OCI-LY3 (cell line): ENCODE results near the gene SIDT2.

Experiments used
- EZH2phosphoT487 ChIP-seq: fragments of 200-600 bp; shearing (Covaris generic); IDR thresholded peaks from 2 replicates; pipeline ENCODE4 v1.6.1; 2018; ENCODE audit warnings: antibody characterized with exemption, mixed run types, low read depth
- TF ChIP-seq, protein P1 (sequence below): fragments of 200-600, 300-600 bp; sonication (generic); IDR thresholded peaks from 2 replicates; pipeline ENCODE4 v1.5.1; 2014; ENCODE audit warnings: antibody characterized with exemption, low read length, low read depth

DNA sequence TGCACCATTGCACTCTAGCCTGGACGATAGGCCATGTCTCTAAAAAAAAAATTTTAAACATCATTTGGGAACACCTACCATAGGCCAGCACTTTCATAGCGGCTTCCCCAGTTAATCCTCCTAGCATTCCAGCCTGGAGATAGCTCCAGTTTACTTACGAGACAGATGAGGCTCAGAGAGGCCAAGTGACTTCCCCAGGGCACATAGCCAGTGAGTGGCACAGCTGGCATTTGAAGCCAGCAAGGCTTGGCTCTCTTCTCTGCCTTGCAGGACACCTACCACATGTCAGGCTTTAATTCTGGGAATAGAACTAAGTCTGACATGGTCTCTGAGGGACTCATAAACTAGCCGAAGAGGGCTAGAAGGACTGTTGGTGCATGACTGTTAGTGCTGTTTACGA is 15.7 kb downstream of the SIDT2 start:
- TF ChIP-seq, protein P1, sequence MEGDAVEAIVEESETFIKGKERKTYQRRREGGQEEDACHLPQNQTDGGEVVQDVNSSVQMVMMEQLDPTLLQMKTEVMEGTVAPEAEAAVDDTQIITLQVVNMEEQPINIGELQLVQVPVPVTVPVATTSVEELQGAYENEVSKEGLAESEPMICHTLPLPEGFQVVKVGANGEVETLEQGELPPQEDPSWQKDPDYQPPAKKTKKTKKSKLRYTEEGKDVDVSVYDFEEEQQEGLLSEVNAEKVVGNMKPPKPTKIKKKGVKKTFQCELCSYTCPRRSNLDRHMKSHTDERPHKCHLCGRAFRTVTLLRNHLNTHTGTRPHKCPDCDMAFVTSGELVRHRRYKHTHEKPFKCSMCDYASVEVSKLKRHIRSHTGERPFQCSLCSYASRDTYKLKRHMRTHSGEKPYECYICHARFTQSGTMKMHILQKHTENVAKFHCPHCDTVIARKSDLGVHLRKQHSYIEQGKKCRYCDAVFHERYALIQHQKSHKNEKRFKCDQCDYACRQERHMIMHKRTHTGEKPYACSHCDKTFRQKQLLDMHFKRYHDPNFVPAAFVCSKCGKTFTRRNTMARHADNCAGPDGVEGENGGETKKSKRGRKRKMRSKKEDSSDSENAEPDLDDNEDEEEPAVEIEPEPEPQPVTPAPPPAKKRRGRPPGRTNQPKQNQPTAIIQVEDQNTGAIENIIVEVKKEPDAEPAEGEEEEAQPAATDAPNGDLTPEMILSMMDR = no peak
- no peak for TF ChIP-seq EZH2phosphoT487
